K562 (cell line): ENCODE measurements around the gene HCFC1R1. TPM values are rescaled to one million over a fixed set of nuclear protein-coding genes. Genes with fewer than 3 reads are reported as not detected.
"Not testable (repeated sequence)": the region's sequence is repeated elsewhere in the genome, so short reads cannot be mapped to it uniquely, and the experiment has no call there.

ENCODE experiments used
- ATAC-seq: fragments of 200-7000 bp; cut with Tn5 transposase; 3 replicates; pipeline ENCODE4 v1.9.1; 2020; ENCODE audit warnings: moderate library complexity
- BruUV-seq: library from RNA; stranded (reverse); fragments of 400-500 nt; replicated peaks from 2 replicates; lab custom pipeline; 2021; lab: Mats Ljungman, UMichigan
- CTCF ChIA-PET: fragments of 300-600 bp; formaldehyde crosslinking; extraction: SDS; loops from one replicate; lab custom pipeline; 2021; ENCODE audit warnings: low intra/inter-chr PET ratio; lab: Yijun Ruan, JAX
- POLR2A ChIA-PET: fragments of 300-600, 350-650 bp; sonication (Branson Sonifier 250); formaldehyde crosslinking; extraction: SDS; loops from one replicate; lab custom pipeline; 2021; ENCODE audit warnings: antibody characterized with exemption, inconsistent platforms; lab: Yijun Ruan, JAX
- DNase-seq, 4 experiments: peaks; one replicate each; pipeline versions ENCODE4 v3.0.0 to v3.0.0-alpha.2; 2011 to 2018; ENCODE audit warnings: low spot score in 3 of 4, mixed read lengths in 3 of 4; ENCODE audit errors: extremely low read depth in 1 of 4
- FAIRE-seq: peaks from 2 replicates; lab custom pipeline; 2011; peaks lifted over from hg19 to GRCh38; lab: Jason Lieb, UNC
- H2AFZ ChIP-seq: 2 replicates; pipeline ENCODE4 v1.6.0; 2011; ENCODE audit warnings: low read depth, low read length, control low read depth, inconsistent platforms
- H3K27ac ChIP-seq: fragments of 200-600 bp; 3 replicates; pipeline ENCODE4 v1.8.0; 2011; ENCODE audit warnings: low read depth, mild to moderate bottlenecking, control low read depth, inconsistent platforms, low read length, moderate library complexity, mixed read lengths; ENCODE audit errors: extremely low read depth
- H3K27me3 ChIP-seq, 2 experiments: fragments of 300-600 bp in 1 of 2; 2 replicates in 1 of 2; 3 replicates in 1 of 2; pipeline versions ENCODE4 v1.6.0 to v1.8.0; 2011; ENCODE audit warnings: inconsistent platforms in 2 of 2, low read length in 2 of 2, mild to moderate bottlenecking in 1 of 2, mixed read lengths in 1 of 2, moderate library complexity in 1 of 2; ENCODE audit not compliant: control insufficient read depth in 2 of 2, insufficient read depth in 2 of 2
- H3K36me3 ChIP-seq: fragments of 300-600 bp; 3 replicates; pipeline ENCODE4 v1.8.0; 2011; ENCODE audit warnings: mild to moderate bottlenecking, low read length, inconsistent platforms; ENCODE audit not compliant: control insufficient read depth, insufficient read depth
- H3K4me1 ChIP-seq, 2 experiments: fragments of 200-600 bp in 1 of 2; replicated peaks in 1 of 2; 2 replicates in 1 of 2; 3 replicates in 1 of 2; pipeline versions ENCODE4 v1.5.1 to v1.8.0; 2011; ENCODE audit warnings: inconsistent platforms in 2 of 2, low read length in 2 of 2, mild to moderate bottlenecking in 1 of 2, mixed read lengths in 1 of 2, moderate library complexity in 1 of 2; ENCODE audit not compliant: control insufficient read depth in 2 of 2, insufficient read depth in 2 of 2
- H3K4me2 ChIP-seq: 2 replicates; pipeline ENCODE4 v1.6.1; 2011; ENCODE audit warnings: low read length, control low read depth, inconsistent platforms, mixed read lengths; ENCODE audit not compliant: insufficient read depth
- H3K4me3 ChIP-seq: fragments of 200-600 bp; sonication (generic), shearing (Covaris generic); 2 replicates; pipeline ENCODE4 v1.5.1; 2016; ENCODE audit warnings: control low read depth, inconsistent platforms
- H3K79me2 ChIP-seq: fragments of 200-600 bp; 3 replicates; pipeline ENCODE4 v1.8.0; 2011; ENCODE audit warnings: low read length, inconsistent platforms; ENCODE audit not compliant: control insufficient read depth, insufficient read depth
- H3K9ac ChIP-seq, 2 experiments: 2 replicates each; pipeline versions ENCODE4 v1.6.0 to v1.6.1; 2011; ENCODE audit warnings: low read depth in 2 of 2, low read length in 2 of 2, control low read depth in 1 of 2, inconsistent platforms in 1 of 2, mild to moderate bottlenecking in 1 of 2, mixed read lengths in 1 of 2; ENCODE audit not compliant: insufficient read depth in 1 of 2
- H3K9me1 ChIP-seq: one replicate; pipeline ENCODE4 v1.6.0; 2011; ENCODE audit warnings: inconsistent platforms, mild to moderate bottlenecking, low read length, moderate library complexity; ENCODE audit not compliant: control insufficient read depth, insufficient read depth
- H3K9me3 ChIP-seq: replicated peaks from 2 replicates; pipeline ENCODE4 v1.5.1; 2011; ENCODE audit warnings: low read depth, low read length, inconsistent platforms; ENCODE audit not compliant: control insufficient read depth, insufficient read depth
- H4K20me1 ChIP-seq: replicated peaks from 2 replicates; pipeline ENCODE4 v1.6.1; 2011; ENCODE audit warnings: low read length, inconsistent platforms, mixed read lengths; ENCODE audit not compliant: control insufficient read depth, insufficient read depth
- HIVEP1 ChIP-seq: fragments of 250-450 bp; sonication (Bioruptor Pico); IDR thresholded peaks from 2 replicates; pipeline ENCODE4 v1.4.0; 2020; ENCODE audit warnings: mild to moderate bottlenecking
- ZNF668 ChIP-seq: fragments of 250-450 bp; sonication (Bioruptor Pico); IDR thresholded peaks from 2 replicates; pipeline ENCODE4 v1.8.0; 2022; ENCODE audit warnings: mild to moderate bottlenecking, inconsistent platforms
- WGBS: fragments of 100-300 bp; shearing (Covaris generic); methylation state at CpG from one replicate; pipeline ENCODE4 v1.1.6; 2016; ENCODE audit warnings: low coverage, mixed read lengths; ENCODE audit not compliant: insufficient coverage; ENCODE audit errors: missing lambda C conversion rate; 5-methylcytosine and 5-hydroxymethylcytosine counted together
- in situ Hi-C: fragments of 300-500 bp; cut with MboI; formaldehyde crosslinking; loops from 4 replicates; pipeline ENCODE4 v1.15.0; 2018; ENCODE audit warnings: inconsistent platforms, mixed read lengths
- intact Hi-C: fragments of 100-400 bp; cut with micrococcal nuclease; formaldehyde crosslinking; loops from 2 replicates; pipeline ENCODE4 v1.14.2; 2022
- polyA plus RNA-seq, 8 experiments: library from polyadenylated mRNA; depleted of rRNA in 4 of 8; stranded (reverse) in 5 of 8; unstranded in 3 of 8; fragments of >200 nt; fragmentation: Nextera tagmentation in 2 of 8; fragmentation: Illumina TruSeq in 1 of 8; extraction: Ambion mirVana in 2 of 8; extraction: Trizol in 1 of 8; gene quantifications; 2 replicates each; pipeline versions ENCODE4 v1.2.1 to v1.2.3, GENCODE V29; 2011 to 2014; ENCODE audit warnings: inconsistent platforms in 1 of 8, missing spikeins in 1 of 8
- total RNA-seq, 7 experiments: library from RNA; depleted of rRNA in 6 of 7; stranded (reverse); fragments of >200 nt in 6 of 7; fragmentation: Illumina TruSeq in 2 of 7; extraction: Trizol in 2 of 7; gene quantifications; 2 replicates each; pipeline versions ENCODE4 v1.2.1 to v1.2.3, GENCODE V29; 2011 to 2021; ENCODE audit warnings: low replicate concordance in 1 of 7

HCFC1R1 gene
- total and polyA plus RNA-seq, 9 of the 15 experiments (the other 6 are each of a cell fraction or from before 2014, with no cell fraction given) = 2.2 to 29.0 (median 11.2) TPM

DNA sequence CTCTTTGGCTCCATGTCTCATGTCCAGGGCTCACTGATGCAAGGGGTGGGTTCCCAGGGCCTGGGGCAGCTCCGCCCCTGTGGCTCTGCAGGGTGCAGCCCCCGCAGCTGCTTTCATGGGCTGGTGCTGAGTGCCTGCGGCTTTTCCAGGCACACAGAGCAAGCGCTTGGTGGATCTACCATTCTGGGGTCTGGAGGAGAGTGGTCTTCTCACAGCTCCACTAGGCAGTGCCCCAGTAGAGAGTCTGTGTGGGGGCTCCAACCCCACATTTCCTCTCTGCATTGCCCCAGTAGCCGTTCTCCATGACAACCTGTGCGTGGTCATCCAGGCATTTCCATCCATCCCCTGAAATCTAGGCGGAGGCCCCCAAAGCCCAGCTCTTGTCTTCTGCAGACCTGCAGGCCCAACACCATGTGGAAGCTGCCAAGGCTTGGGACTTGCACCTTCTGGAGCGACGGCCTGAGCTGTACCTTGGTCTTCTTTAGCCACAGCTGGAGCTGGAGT is 46.9 kb upstream of the HCFC1R1 start:
- ATAC-seq (peak; percentile 70), FAIRE-seq (no peak), DNase-seq (no peak)
- H3K79me2 ChIP-seq = no peaks in the 10 kb centered on the region
- peaks cover 0 to 12% of the 10 kb centered on the region in 2 experiments; a peak in 3 of 5 replicates for H3K27me3 ChIP-seq
- H2AFZ ChIP-seq = no peak overlapping the region
- H3K9me3 ChIP-seq = no peaks in the 10 kb centered on the region
- ChIA-PET CTCF (no interaction called here), POLR2A (interaction anchor here (0.6 to 1.1 kb wide), 3 partner anchors 10 to 25 kb away, joined by 3 to 5 read pairs (median 4); no protein-coding TSS in a partner anchor)
- no peaks in the 10 kb centered on the region for H3K9me1 ChIP-seq
- no peaks in the 10 kb centered on the region for H3K36me3 ChIP-seq
- in situ Hi-C loops = no loop called here
- H3K4me2 ChIP-seq = no peak overlapping the region
- TF ChIP-seq ZNF668 (CRISPR knock-in tag) = no peak
- no peak for TF ChIP-seq HIVEP1 (CRISPR knock-in tag)
- peaks cover 14 to 42% of the 10 kb centered on the region in 2 experiments for H3K4me1 ChIP-seq
- H4K20me1 ChIP-seq = no peaks in the 10 kb centered on the region
- WGBS = 58% methylated on average over 9 of the region's 9 CpGs
- no peak overlapping the region for H3K4me3 ChIP-seq
- no TSS peak for BruUV-seq
- H3K9ac ChIP-seq = 0 out of 4 replicates have a peak overlapping the region, but pooled peaks of 1 of the 2 experiments have one; percentile 40
- intact Hi-C loops = no loop called here
- no peak overlapping the region for H3K27ac ChIP-seq

DNA sequence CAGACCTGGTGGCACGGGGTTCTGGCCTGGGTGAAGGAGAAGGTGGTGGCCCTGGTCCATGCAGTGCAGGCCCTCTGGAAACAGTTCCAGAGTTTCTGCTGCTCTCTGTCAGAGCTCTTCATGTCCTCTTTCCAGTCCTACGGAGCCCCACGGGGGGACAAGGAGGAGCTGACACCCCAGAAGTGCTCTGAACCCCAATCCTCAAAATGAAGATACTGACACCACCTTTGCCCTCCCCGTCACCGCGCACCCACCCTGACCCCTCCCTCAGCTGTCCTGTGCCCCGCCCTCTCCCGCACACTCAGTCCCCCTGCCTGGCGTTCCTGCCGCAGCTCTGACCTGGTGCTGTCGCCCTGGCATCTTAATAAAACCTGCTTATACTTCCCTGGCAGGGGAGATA is 45.4 kb upstream of the HCFC1R1 start:
- FAIRE-seq, CTCF ChIA-PET, H3K9me3 ChIP-seq, H3K4me2 ChIP-seq, BruUV-seq, in situ Hi-C loops, H3K79me2 ChIP-seq, H3K4me3 ChIP-seq, H3K36me3 ChIP-seq, H3K9ac ChIP-seq, H3K27me3 ChIP-seq, H4K20me1 ChIP-seq, intact Hi-C loops, H3K9me1 ChIP-seq, DNase-seq, H3K27ac ChIP-seq, ATAC-seq: not testable (repeated sequence)
- Histone ChIP-seq H3K4me1 (peaks cover 8 to 41% of the 10 kb centered on the region in 2 experiments; a peak in 4 of 5 replicates), H2AFZ (0 out of 2 replicates have a peak overlapping the region, but pooled peaks have one; percentile 4)
- WGBS = 58% methylated on average over 6 of the region's 11 CpGs
- POLR2A ChIA-PET = interaction anchor here (0.5 kb wide), 1 partner anchor 170 kb away, joined by 3 read pairs; no protein-coding TSS in a partner anchor
